Smooth muscle cell (in vitro differentiated cells): ENCODE data around the gene CDK5R1. TPM values are rescaled to one million over a fixed set of nuclear protein-coding genes. Genes with fewer than 3 reads are reported as not detected.

Source experiments
- DNase-seq: peaks from one replicate; lab custom pipeline; 2025; ENCODE audit not compliant: unreplicated experiment; lab: John Stamatoyannopoulos, UW
- H2AFZ ChIP-seq: fragments of 200-600 bp; sonication (generic); 2 replicates; pipeline ENCODE4 v1.6.0; 2016; ENCODE audit warnings: antibody characterized with exemption, low read depth, mild to moderate bottlenecking
- H3F3A ChIP-seq: fragments of 200-600 bp; sonication (generic); 2 replicates; pipeline ENCODE4 v1.6.0; 2017; ENCODE audit warnings: antibody characterized with exemption, low read depth
- H3K27ac ChIP-seq: fragments of 200-600 bp; sonication (generic); 2 replicates; pipeline ENCODE4 v1.5.1; 2016; ENCODE audit warnings: low read depth, mild to moderate bottlenecking
- H3K27me3 ChIP-seq: fragments of 200-600 bp; sonication (generic); 2 replicates; pipeline ENCODE4 v1.6.1; 2016; ENCODE audit warnings: low read depth, mild to moderate bottlenecking
- H3K36me3 ChIP-seq: fragments of 200-600 bp; sonication (generic); 2 replicates; pipeline ENCODE4 v1.5.1; 2016; ENCODE audit warnings: low read depth
- H3K4me1 ChIP-seq: fragments of 200-600 bp; sonication (generic); 2 replicates; pipeline ENCODE4 v1.5.1; 2016; ENCODE audit warnings: low read depth
- H3K4me2 ChIP-seq: fragments of 200-600 bp; sonication (generic); 2 replicates; pipeline ENCODE4 v1.6.0; 2016; ENCODE audit warnings: mild to moderate bottlenecking
- H3K4me3 ChIP-seq: fragments of 200-600 bp; sonication (generic); 2 replicates; pipeline ENCODE4 v1.5.1; 2016; ENCODE audit warnings: mild to moderate bottlenecking
- H3K79me2 ChIP-seq: fragments of 200-600 bp; sonication (generic); 2 replicates; pipeline ENCODE4 v1.6.0; 2016; ENCODE audit warnings: low read depth, mild to moderate bottlenecking
- H3K9ac ChIP-seq: fragments of 200-600 bp; sonication (generic); 2 replicates; pipeline ENCODE4 v1.6.0; 2016; ENCODE audit warnings: low read depth
- H3K9me3 ChIP-seq: fragments of 200-600 bp; sonication (generic); replicated peaks from 2 replicates; pipeline ENCODE4 v1.5.1; 2016; ENCODE audit warnings: low read depth
- H4K20me1 ChIP-seq: fragments of 200-600 bp; sonication (generic); 2 replicates; pipeline ENCODE4 v1.6.0; 2016; ENCODE audit warnings: low read depth
- WGBS: methylation state at CpG from one replicate; pipeline ENCODE4 v1.1.7; 2016; ENCODE audit warnings: low lambda C conversion rate; 5-methylcytosine and 5-hydroxymethylcytosine counted together
- polyA plus RNA-seq: library from polyadenylated mRNA; unstranded; fragments of >200 nt; fragmentation: Nextera tagmentation; extraction: Ambion mirVana; gene quantifications from 2 replicates; pipeline ENCODE4 v1.2.1, GENCODE V29; 2016
- total RNA-seq: library from RNA; depleted of rRNA; stranded (reverse); fragments of >200 nt; gene quantifications from 2 replicates; pipeline ENCODE4 v1.2.3, GENCODE V29; 2014
- TF ChIP-seq, protein P1 (sequence below): fragments of 200-600 bp; sonication (generic); IDR thresholded peaks from 2 replicates; pipeline ENCODE4 v1.5.1; 2017; ENCODE audit warnings: borderline replicate concordance, mild to moderate bottlenecking, antibody characterized with exemption; ENCODE audit not compliant: insufficient read depth, poor library complexity, severe bottlenecking

CDK5R1 gene
- total and polyA plus RNA-seq, 2 experiments from 2014 or later: 2.3 to 3.1 TPM

DNA sequence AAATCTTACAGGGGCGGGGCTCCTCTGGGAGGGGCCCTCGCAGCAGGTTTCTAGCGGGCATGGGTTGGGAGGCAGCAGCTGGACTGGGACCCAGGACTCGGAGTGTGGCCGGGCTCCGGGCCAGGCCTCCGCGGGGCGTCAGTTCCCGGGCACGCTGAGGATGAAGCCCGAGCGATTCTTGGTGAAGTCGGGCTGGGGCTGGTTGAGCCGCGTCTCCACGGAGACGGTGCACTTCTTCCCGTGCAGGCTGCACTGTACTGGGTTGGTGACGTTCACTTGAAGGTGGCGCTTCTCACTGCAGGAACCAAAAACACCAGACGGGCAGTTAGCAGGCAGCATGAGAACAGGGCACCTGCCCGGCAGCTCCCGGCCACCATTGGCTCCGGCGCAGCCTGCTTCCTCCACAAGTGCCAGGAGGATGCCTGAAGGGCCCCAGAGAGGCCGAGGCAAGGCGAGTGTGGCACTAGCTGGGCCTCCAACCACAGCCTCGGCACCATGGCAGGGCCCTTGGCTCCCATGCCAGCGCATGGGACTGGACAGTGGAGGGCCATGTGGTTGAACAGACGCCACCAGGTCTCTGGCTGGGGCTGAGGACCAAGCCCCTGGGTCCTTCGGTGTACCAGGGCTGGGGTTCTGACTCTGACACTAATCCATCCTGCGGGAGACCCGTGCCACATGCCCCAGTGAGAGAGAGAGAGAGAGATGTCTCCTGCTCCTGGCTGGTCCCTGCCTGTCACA lies 8.0 kb downstream of the CDK5R1 start:
- no peak overlapping the region for H3K4me2 ChIP-seq
- no peak for DNase-seq
- H4K20me1 ChIP-seq: peaks cover 6% of the 10 kb centered on the region
- H3K9ac ChIP-seq: no peak overlapping the region
- H3F3A ChIP-seq: no peaks in the 10 kb centered on the region
- H2AFZ ChIP-seq: no peak overlapping the region
- no peak overlapping the region for H3K27ac ChIP-seq
- H3K4me1 ChIP-seq: no peaks in the 10 kb centered on the region
- TF ChIP-seq, protein P1, sequence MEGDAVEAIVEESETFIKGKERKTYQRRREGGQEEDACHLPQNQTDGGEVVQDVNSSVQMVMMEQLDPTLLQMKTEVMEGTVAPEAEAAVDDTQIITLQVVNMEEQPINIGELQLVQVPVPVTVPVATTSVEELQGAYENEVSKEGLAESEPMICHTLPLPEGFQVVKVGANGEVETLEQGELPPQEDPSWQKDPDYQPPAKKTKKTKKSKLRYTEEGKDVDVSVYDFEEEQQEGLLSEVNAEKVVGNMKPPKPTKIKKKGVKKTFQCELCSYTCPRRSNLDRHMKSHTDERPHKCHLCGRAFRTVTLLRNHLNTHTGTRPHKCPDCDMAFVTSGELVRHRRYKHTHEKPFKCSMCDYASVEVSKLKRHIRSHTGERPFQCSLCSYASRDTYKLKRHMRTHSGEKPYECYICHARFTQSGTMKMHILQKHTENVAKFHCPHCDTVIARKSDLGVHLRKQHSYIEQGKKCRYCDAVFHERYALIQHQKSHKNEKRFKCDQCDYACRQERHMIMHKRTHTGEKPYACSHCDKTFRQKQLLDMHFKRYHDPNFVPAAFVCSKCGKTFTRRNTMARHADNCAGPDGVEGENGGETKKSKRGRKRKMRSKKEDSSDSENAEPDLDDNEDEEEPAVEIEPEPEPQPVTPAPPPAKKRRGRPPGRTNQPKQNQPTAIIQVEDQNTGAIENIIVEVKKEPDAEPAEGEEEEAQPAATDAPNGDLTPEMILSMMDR: no peak
- H3K4me3 ChIP-seq: no peak overlapping the region
- no peaks in the 10 kb centered on the region for H3K27me3 ChIP-seq
- no peaks in the 10 kb centered on the region for H3K9me3 ChIP-seq
- WGBS: 92% methylated on average over 34 of the region's 34 CpGs
- H3K36me3 ChIP-seq: no peaks in the 10 kb centered on the region
- H3K79me2 ChIP-seq: no peaks in the 10 kb centered on the region

DNA sequence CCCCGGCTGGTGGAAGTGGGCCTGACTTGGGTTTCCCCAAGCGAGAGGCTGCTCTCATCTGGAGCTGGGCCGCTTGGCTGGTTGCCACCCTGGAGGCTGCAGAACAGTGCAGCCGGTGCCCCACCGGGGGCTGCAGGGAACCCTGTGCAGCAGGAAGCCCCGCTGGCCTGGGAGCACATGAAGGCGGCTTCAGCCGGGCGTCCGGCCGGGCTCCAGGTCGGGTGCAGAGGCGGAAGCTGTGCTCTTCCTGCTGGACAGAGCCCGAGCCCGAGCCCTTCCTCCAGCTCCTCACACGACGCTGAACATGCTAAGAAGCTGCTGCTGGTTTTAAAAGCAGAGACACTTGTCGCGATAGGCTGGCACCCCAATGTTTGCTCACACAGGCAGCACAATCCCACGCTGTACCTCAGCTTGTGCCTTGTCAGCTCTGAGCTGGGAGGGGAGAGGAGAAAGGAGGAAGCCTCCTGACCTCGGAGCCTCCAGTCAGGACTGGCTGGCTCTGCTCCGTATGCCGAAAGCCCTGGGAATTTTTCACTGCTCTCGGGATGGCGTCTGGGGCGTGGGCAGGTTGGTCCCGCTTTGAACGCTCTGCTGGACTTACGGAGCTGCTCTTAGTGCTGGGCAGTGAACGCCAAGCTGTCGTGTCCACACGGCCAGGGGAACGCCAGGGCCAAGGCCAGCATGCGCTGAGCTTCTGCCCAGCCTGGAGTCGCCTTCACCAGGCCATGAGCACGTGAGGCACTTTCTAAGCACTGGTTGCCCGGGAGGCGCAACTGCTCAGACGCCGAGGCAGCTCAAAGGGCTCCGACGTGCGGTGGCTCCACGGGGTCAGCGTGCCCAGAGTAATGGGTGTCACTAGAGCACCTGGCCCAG lies 8.8 kb downstream of the CDK5R1 start:
- no peak overlapping the region for H3K4me3 ChIP-seq
- peak overlapping the region; percentile 94 for H3K27ac ChIP-seq
- DNase-seq: no peak
- H3K36me3 ChIP-seq: no peaks in the 10 kb centered on the region
- no peaks in the 10 kb centered on the region for H3K27me3 ChIP-seq
- no peaks in the 10 kb centered on the region for H3F3A ChIP-seq
- no peaks in the 10 kb centered on the region for H3K4me1 ChIP-seq
- H3K9me3 ChIP-seq: no peaks in the 10 kb centered on the region
- WGBS: 86% methylated on average over 45 of the region's 45 CpGs
- no peak overlapping the region for H2AFZ ChIP-seq
- no peak overlapping the region for H3K9ac ChIP-seq
- TF ChIP-seq, protein P1: no peak
- no peaks in the 10 kb centered on the region for H4K20me1 ChIP-seq
- H3K79me2 ChIP-seq: no peaks in the 10 kb centered on the region
- H3K4me2 ChIP-seq: peak overlapping the region; percentile 70

DNA sequence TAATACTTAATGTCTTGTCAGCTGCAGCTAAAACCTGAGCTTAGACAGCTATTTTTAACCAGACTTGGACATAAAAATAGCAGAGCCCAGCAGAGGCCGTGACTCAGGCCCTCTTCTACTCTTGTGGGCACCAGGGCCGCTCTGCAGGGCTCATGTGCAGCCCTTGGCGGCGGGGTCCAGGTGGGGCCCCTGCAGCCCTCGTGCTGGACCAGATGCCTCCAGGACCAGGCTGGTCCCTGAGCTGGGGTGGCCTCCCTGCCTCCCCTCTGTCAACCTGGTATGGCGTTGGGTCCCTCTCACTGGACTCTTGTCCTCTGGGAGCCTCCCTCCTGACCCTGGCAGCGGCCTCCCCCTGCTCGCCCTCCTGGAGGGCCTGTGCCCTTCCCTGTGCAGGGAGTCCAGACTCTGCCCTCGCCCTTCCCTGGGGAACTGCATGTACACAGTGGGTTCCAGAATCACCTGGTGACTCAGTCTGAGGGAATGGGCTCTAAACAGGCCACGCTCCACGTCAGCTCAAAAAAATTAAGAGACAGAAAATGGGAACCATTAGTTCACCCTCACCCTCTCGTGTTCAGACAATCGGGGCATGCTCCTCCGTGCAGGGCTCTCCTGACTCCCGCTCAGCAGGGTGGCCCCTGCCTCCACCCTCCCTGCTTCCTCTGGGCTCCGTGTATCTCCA lies 9.7 kb downstream of the CDK5R1 start:
- H3K9me3 ChIP-seq: no peaks in the 10 kb centered on the region
- H3K4me1 ChIP-seq: no peaks in the 10 kb centered on the region
- DNase-seq: no peak
- peak overlapping the region; percentile 70 for H3K4me2 ChIP-seq
- H2AFZ ChIP-seq: no peak overlapping the region
- H3K79me2 ChIP-seq: no peaks in the 10 kb centered on the region
- no peak overlapping the region for H3K4me3 ChIP-seq
- peak overlapping the region; percentile 94 for H3K27ac ChIP-seq
- no peaks in the 10 kb centered on the region for H3K27me3 ChIP-seq
- TF ChIP-seq, protein P1: no peak
- WGBS: 53% methylated on average over 16 of the region's 16 CpGs
- no peak overlapping the region for H3K9ac ChIP-seq
- H3K36me3 ChIP-seq: no peaks in the 10 kb centered on the region
- H4K20me1 ChIP-seq: no peaks in the 10 kb centered on the region
- no peaks in the 10 kb centered on the region for H3F3A ChIP-seq
